Stomach (tissue), 9 donors: ENCODE results near the gene SEPTIN12. TPM values are rescaled to one million over a fixed set of nuclear protein-coding genes. Genes with fewer than 3 reads are reported as not detected.
A peak's percentile ranks its signal among the peaks of the same experiment; 100 is the strongest.

Experiments
- DNase-seq, 2 donors: peaks; one replicate each; pipeline versions ENCODE4 v3.0.0 to v3.0.0-alpha.2; 2013 to 2019
- H3K27ac ChIP-seq, 5 donors: fragments of 200-600 bp in 4 of 5; sonication (generic) in 4 of 5; one replicate each; pipeline ENCODE4 v1.5.1; 2013 to 2019; ENCODE audit warnings: mild to moderate bottlenecking in 1 of 5, moderate library complexity in 1 of 5
- H3K27me3 ChIP-seq, 3 donors: fragments of 200-600 bp; sonication (generic); one replicate each; pipeline ENCODE4 v1.5.1; 2017 to 2019; ENCODE audit warnings: mixed run types in 1 of 3
- H3K36me3 ChIP-seq, 4 donors: fragments of 200-600 bp; sonication (generic); 1 replicate in 3 of 4; 2 replicates in 1 of 4; pipeline ENCODE4 v1.5.1; 2016 to 2019
- H3K4me1 ChIP-seq, 4 donors: fragments of 200-600 bp; sonication (generic); one replicate each; pipeline ENCODE4 v1.5.1; 2016 to 2019
- H3K4me3 ChIP-seq, 4 donors: fragments of 200-600 bp; sonication (generic) in 3 of 4; one replicate each; pipeline ENCODE4 v1.5.1; 2016 to 2019; ENCODE audit warnings: mild to moderate bottlenecking in 1 of 4
- H3K9me3 ChIP-seq, 4 donors: fragments of 200-600 bp; sonication (generic); one replicate each; pipeline ENCODE4 v1.5.1; 2016 to 2019
- CTCF ChIP-seq, 7 experiments: fragments of 450-650 bp in 4 of 7; fragments of 200-600 bp in 3 of 7; sonication (generic) in 3 of 7; IDR thresholded peaks; one replicate each; pipeline ENCODE4 v1.5.1; 2016 to 2019; ENCODE audit warnings: antibody characterized with exemption in 7 of 7, control low read depth in 2 of 7, mild to moderate bottlenecking in 1 of 7
- EP300 ChIP-seq: sonication (generic); formaldehyde crosslinking; IDR thresholded peaks from one replicate; pipeline ENCODE4 v1.6.1; 2017; ENCODE audit warnings: antibody characterized with exemption
- POLR2A ChIP-seq, 4 donors: fragments of 450-650 bp; IDR thresholded peaks; one replicate each; pipeline ENCODE4 v1.6.1; 2016; ENCODE audit warnings: antibody characterized with exemption in 4 of 4, control low read depth in 2 of 4, mild to moderate bottlenecking in 1 of 4, moderate library complexity in 1 of 4
- POLR2AphosphoS5 ChIP-seq, 3 donors: sonication (generic); formaldehyde crosslinking; IDR thresholded peaks; one replicate each; pipeline ENCODE4 v1.6.1; 2016; ENCODE audit warnings: antibody characterized with exemption in 3 of 3
- WGBS, 5 donors: extraction: QIAGEN DNeasy Blood & Tissue Kit in 3 of 5; methylation state at CpG; one replicate each; pipeline versions ENCODE4 v1.1.5 to v1.1.7; 2013 to 2018; 5-methylcytosine and 5-hydroxymethylcytosine counted together
- intact Hi-C: fragments of 100-400 bp; cut with DNase I; formaldehyde crosslinking; loops from one replicate; pipeline ENCODE4 v1.15.1; 2023; ENCODE audit warnings: low total_unique reads
- polyA plus RNA-seq, 3 donors: library from polyadenylated mRNA; stranded (reverse); fragments of 200-250 nt; gene quantifications; one replicate each; pipeline ENCODE4 v1.2.3, GENCODE V29; 2013
- total RNA-seq, 5 donors: library from RNA; depleted of rRNA; stranded (reverse); fragments of >200 nt; gene quantifications; one replicate each; pipeline versions ENCODE4 v1.1.0 to v1.2.3, GENCODE V29; 2014 to 2016
- donor health status: healthy with polysubstance abuse.
- donor health status: Bipolar disorder and iron deficiency.
- donor health status: healthy.

The SEPTIN12 gene
- total and polyA plus RNA-seq, 8 donors = not detected

- Histone ChIP-seq H3K27me3 (no peaks in the 10 kb centered on the region), H3K4me3 (no peak overlapping the region), H3K27ac (peak overlapping the region in 3 of 5 donors; percentile 35 to 94 (median 44)), H3K36me3 (peaks cover 33 to 64% (median 59%) of the 10 kb centered on the region in 4 donors), H3K9me3 (no peaks in the 10 kb centered on the region), H3K4me1 (peaks cover 33 to 54% (median 45%) of the 10 kb centered on the region in 4 donors)
- DNase-seq = no peak
- WGBS, 5 donors = 76 to 86% (median 78%) methylated on average over 22 to 26 of the region's 26 CpGs
- TF ChIP-seq CTCF (IDR thresholded peaks at IDR 0.05) (no peak), POLR2A (IDR thresholded peaks at IDR 0.05) (no peak), EP300 (no peak)
- intact Hi-C loops = no loop called here
Observed at GRCh38 chr16:4803898-4804762, 16.0 kb upstream of the SEPTIN12 start.

GRCh38 chr16:4803401-4803844 lies 15.3 kb upstream of the SEPTIN12 start:
- Histone ChIP-seq H3K9me3 (no peaks in the 10 kb centered on the region), H3K27ac (peak overlapping the region in 4 of 5 donors; percentile 86 to 94 (median 92)), H3K4me1 (peaks cover 33 to 54% (median 45%) of the 10 kb centered on the region in 4 donors), H3K27me3 (no peaks in the 10 kb centered on the region), H3K4me3 (peak overlapping the region; percentile 69 to 96 (median 90)), H3K36me3 (peaks cover 26 to 64% (median 56%) of the 10 kb centered on the region in 4 donors)
- TF ChIP-seq POLR2A (IDR thresholded peaks at IDR 0.05) = no peak
- no peak for TF ChIP-seq EP300
- TF ChIP-seq CTCF (IDR thresholded peaks at IDR 0.05) = no peak
- TF ChIP-seq POLR2AphosphoS5 (IDR thresholded peaks at IDR 0.05) = no peak
- WGBS, 5 donors = 38 to 46% (median 41%) methylated on average over 8 of the region's 8 CpGs
- no peak for DNase-seq
- intact Hi-C loops = no loop called here

GRCh38 chr16:4802659-4803287 lies 14.6 kb upstream of the SEPTIN12 start:
- DNase-seq = peak; percentile 93 to 97
- Histone ChIP-seq H3K4me1 (peaks cover 33 to 54% (median 45%) of the 10 kb centered on the region in 4 donors), H3K27me3 (no peaks in the 10 kb centered on the region), H3K9me3 (no peaks in the 10 kb centered on the region), H3K27ac (peak overlapping the region; percentile 86 to 96 (median 93)), H3K36me3 (peaks cover 21 to 64% (median 56%) of the 10 kb centered on the region in 4 donors), H3K4me3 (peak overlapping the region; percentile 69 to 96 (median 90))
- intact Hi-C loops = no loop called here
- 0 to 1% (median 0%) methylated on average over 19 to 59 of the region's 59 CpGs for WGBS, 5 donors
- no peak for TF ChIP-seq POLR2A (IDR thresholded peaks at IDR 0.05)
- TF ChIP-seq POLR2AphosphoS5 (IDR thresholded peaks at IDR 0.05) = peak in 2 of 3 donors; percentile 65 to 68
- no peak for TF ChIP-seq EP300
- TF ChIP-seq CTCF (IDR thresholded peaks at IDR 0.05) = peak in 4 of 7 experiments; percentile 14 to 64 (median 30)

GRCh38 chr16:4801962-4802658 lies 14.0 kb upstream of the SEPTIN12 start, which contains the start of gene ROGDI:
Gene ROGDI (minus strand): TSS chr16:4802633. CDS start chr16:4802571, 62 bp downstream.
- Histone ChIP-seq H3K36me3 (peaks cover 19 to 64% (median 56%) of the 10 kb centered on the region in 4 donors), H3K4me3 (peak within 1 kb of the TSS; percentile 69 to 96 (median 90)), H3K4me1 (peaks cover 37 to 57% (median 45%) of the 10 kb centered on the region in 4 donors), H3K9me3 (no peaks in the 10 kb centered on the region), H3K27ac (peak within 1 kb of the TSS; percentile 86 to 96 (median 93)), H3K27me3 (no peaks in the 10 kb centered on the region)
- intact Hi-C loops = no loop called here
- 0 to 1% (median 1%) methylated on average over 12 to 70 of the region's 70 CpGs for WGBS, 5 donors
- TF ChIP-seq CTCF (IDR thresholded peaks at IDR 0.05) (no peak), POLR2A (IDR thresholded peaks at IDR 0.05) (peak in 2 of 4 donors; percentile 14 to 26), POLR2AphosphoS5 (IDR thresholded peaks at IDR 0.05) (peak in 2 of 3 donors; percentile 61 to 82), EP300 (no peak)
- DNase-seq = peak; percentile 95 to 96
